Esophagus squamous epithelium (tissue), 4 donors: ENCODE data around the gene PRKAR1B.

ENCODE experiments used
- POLR2A ChIP-seq, 4 donors: fragments of 450-650 bp; IDR thresholded peaks; one replicate each; pipeline ENCODE4 v1.6.1; 2017; ENCODE audit warnings: antibody characterized with exemption in 4 of 4, mild to moderate bottlenecking in 4 of 4, moderate library complexity in 3 of 4
- TF ChIP-seq, protein P1 (sequence below), 6 experiments: fragments of 450-650 bp in 4 of 6; fragments of 200-600 bp in 2 of 6; sonication (generic) in 2 of 6; IDR thresholded peaks; one replicate each; pipeline ENCODE4 v1.5.1; 2016 to 2019; ENCODE audit warnings: antibody characterized with exemption in 6 of 6, mild to moderate bottlenecking in 4 of 6, moderate library complexity in 4 of 6

GRCh38 chr7:569071-569855, 157.8 kb downstream of the PRKAR1B start:
- TF ChIP-seq POLR2A (IDR thresholded peaks at IDR 0.05), result no peak
- TF ChIP-seq, protein P1, sequence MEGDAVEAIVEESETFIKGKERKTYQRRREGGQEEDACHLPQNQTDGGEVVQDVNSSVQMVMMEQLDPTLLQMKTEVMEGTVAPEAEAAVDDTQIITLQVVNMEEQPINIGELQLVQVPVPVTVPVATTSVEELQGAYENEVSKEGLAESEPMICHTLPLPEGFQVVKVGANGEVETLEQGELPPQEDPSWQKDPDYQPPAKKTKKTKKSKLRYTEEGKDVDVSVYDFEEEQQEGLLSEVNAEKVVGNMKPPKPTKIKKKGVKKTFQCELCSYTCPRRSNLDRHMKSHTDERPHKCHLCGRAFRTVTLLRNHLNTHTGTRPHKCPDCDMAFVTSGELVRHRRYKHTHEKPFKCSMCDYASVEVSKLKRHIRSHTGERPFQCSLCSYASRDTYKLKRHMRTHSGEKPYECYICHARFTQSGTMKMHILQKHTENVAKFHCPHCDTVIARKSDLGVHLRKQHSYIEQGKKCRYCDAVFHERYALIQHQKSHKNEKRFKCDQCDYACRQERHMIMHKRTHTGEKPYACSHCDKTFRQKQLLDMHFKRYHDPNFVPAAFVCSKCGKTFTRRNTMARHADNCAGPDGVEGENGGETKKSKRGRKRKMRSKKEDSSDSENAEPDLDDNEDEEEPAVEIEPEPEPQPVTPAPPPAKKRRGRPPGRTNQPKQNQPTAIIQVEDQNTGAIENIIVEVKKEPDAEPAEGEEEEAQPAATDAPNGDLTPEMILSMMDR (IDR thresholded peaks at IDR 0.05), result no peak
